NCI-H1417 (cell line): Measurements from ENCODE around the gene PROZ.
A peak's percentile ranks its signal among the peaks of the same experiment; 100 is the strongest.

ENCODE experiments used
- DNase-seq, 3 experiments: peaks; one replicate each; lab custom pipeline; 2025; lab: John Stamatoyannopoulos, UW

PROZ gene

GRCh38 chr13:113140677-113141600 lies 17.5 kb upstream of the PROZ start:
- DNase-seq = no peak

GRCh38 chr13:113141601-113141970 lies 16.9 kb upstream of the PROZ start:
- no peak for DNase-seq

GRCh38 chr13:113142876-113143275 lies 15.6 kb upstream of the PROZ start:
- DNase-seq = no peak

GRCh38 chr13:113143466-113144254 lies 14.8 kb upstream of the PROZ start:
- no peak for DNase-seq

GRCh38 chr13:113144255-113144629 lies 14.2 kb upstream of the PROZ start:
- no peak for DNase-seq

- no peak for DNase-seq
Measured at GRCh38 chr13:113145496-113145895, 13.0 kb upstream of the PROZ start.

- no peak for DNase-seq
Measured at GRCh38 chr13:113145911-113146598, 12.4 kb upstream of the PROZ start.

GRCh38 chr13:113146750-113147149 lies 11.7 kb upstream of the PROZ start:
- no peak for DNase-seq

GRCh38 chr13:113147206-113147605 lies 11.2 kb upstream of the PROZ start:
- no peak for DNase-seq

- no peak for DNase-seq
Measured at GRCh38 chr13:113148407-113148806, 10.0 kb upstream of the PROZ start.

GRCh38 chr13:113148940-113149503 lies 9.4 kb upstream of the PROZ start:
- DNase-seq = no peak

GRCh38 chr13:113149711-113150549 lies 8.5 kb upstream of the PROZ start:
- DNase-seq = no peak

GRCh38 chr13:113150550-113151365 lies 7.7 kb upstream of the PROZ start:
- no peak for DNase-seq

GRCh38 chr13:113151745-113152690 lies 6.4 kb upstream of the PROZ start:
- peak in 2 of 3 experiments; percentile 36 to 52 for DNase-seq

- DNase-seq = no peak
Measured at GRCh38 chr13:113152691-113152983, 5.8 kb upstream of the PROZ start.

- DNase-seq = peak in 2 of 3 experiments; percentile 67 to 82
Measured at GRCh38 chr13:113152984-113153809, 5.3 kb upstream of the PROZ start.

- DNase-seq = peak; percentile 80 to 87 (median 84)
Measured at GRCh38 chr13:113153810-113154748, 4.4 kb upstream of the PROZ start.
